OCI-LY3 (cell line): ENCODE measurements around the gene ANKS1B.

Experiments used
- H2AFZ ChIP-seq: fragments of 200-600, 300-600 bp; shearing (Covaris generic); 2 replicates; pipeline ENCODE4 v1.6.0; 2014; ENCODE audit warnings: antibody characterized with exemption, low read depth, low read length
- H3K27ac ChIP-seq: fragments of 200-600, 300-600 bp; sonication (generic); 2 replicates; pipeline ENCODE4 v1.5.1; 2014; ENCODE audit warnings: mild to moderate bottlenecking, low read length, moderate library complexity, mixed read lengths
- H3K27me3 ChIP-seq: fragments of 200-600, 300-600 bp; sonication (generic); 2 replicates; pipeline ENCODE4 v1.6.1; 2014; ENCODE audit warnings: low read depth, low read length, mixed read lengths
- H3K36me3 ChIP-seq: fragments of 200-600, 300-600 bp; sonication (generic); replicated peaks from 2 replicates; pipeline ENCODE3; 2014; ENCODE audit warnings: low read depth, low read length, mixed read lengths
- H3K4me1 ChIP-seq: fragments of 300-600, 200-600 bp; sonication (generic); 2 replicates; pipeline ENCODE4 v1.6.1; 2014; ENCODE audit warnings: low read length, mixed read lengths
- H3K4me2 ChIP-seq: fragments of 200-600, 300-600 bp; sonication (generic); 2 replicates; pipeline ENCODE4 v1.6.1; 2014; ENCODE audit warnings: low read length, mixed read lengths
- H3K4me3 ChIP-seq: fragments of 300-600, 200-600 bp; sonication (generic); 2 replicates; pipeline ENCODE4 v1.5.1; 2014; ENCODE audit warnings: antibody characterized with exemption, mild to moderate bottlenecking, low read length, moderate library complexity
- H3K79me2 ChIP-seq: fragments of 300-600, 200-600 bp; shearing (Covaris generic); 2 replicates; pipeline ENCODE4 v1.6.1; 2014; ENCODE audit warnings: mild to moderate bottlenecking, low read length, mixed read lengths
- H3K9ac ChIP-seq: fragments of 300-600, 200-600 bp; shearing (Covaris generic); 2 replicates; pipeline ENCODE4 v1.6.0; 2014; ENCODE audit warnings: mild to moderate bottlenecking, low read length, moderate library complexity
- H3K9me3 ChIP-seq: fragments of 200-600, 300-600 bp; shearing (Covaris generic); 2 replicates; pipeline ENCODE4 v1.6.1; 2014; ENCODE audit warnings: low read length, mixed read lengths; ENCODE audit not compliant: insufficient read depth
- H4K20me1 ChIP-seq: fragments of 200-600, 300-600 bp; sonication (generic); 2 replicates; pipeline ENCODE4 v1.6.1; 2016; ENCODE audit warnings: low read length, mixed read lengths; ENCODE audit not compliant: insufficient read depth
- CTCF ChIP-seq: fragments of 200-600, 300-600 bp; sonication (generic); IDR thresholded peaks from 2 replicates; pipeline ENCODE4 v1.5.1; 2014; ENCODE audit warnings: antibody characterized with exemption, low read length, low read depth
- EZH2phosphoT487 ChIP-seq: fragments of 200-600 bp; shearing (Covaris generic); IDR thresholded peaks from 2 replicates; pipeline ENCODE4 v1.6.1; 2018; ENCODE audit warnings: antibody characterized with exemption, mixed run types, low read depth

Gene ANKS1B

DNA sequence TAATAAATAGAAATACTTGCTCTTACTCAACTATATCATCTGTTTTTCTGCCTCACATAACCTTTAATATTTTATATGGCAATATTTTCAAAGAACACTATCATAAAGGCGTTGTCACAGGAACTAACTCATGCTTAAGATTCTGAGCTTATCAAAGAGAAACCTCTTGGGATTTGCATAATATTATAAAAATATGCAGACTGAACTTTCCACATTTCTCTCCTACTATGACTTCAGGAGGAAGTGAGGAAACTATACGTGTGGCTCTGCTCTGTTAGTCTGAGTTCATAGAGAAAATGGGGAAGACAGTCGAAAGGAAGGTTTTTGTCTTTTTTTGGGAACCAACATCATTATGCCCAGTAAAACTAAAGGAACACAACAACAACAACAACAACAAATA, 212.5 kb downstream of the ANKS1B start:
- Histone ChIP-seq H3K36me3 (no peaks in the 10 kb centered on the region), H3K4me1 (peaks cover 14% of the 10 kb centered on the region), H3K9ac (no peak overlapping the region), H3K4me3 (peak overlapping the region; percentile 44), H4K20me1 (no peaks in the 10 kb centered on the region), H3K27me3 (no peaks in the 10 kb centered on the region), H3K4me2 (peak overlapping the region; percentile 61), H3K9me3 (no peaks in the 10 kb centered on the region), H2AFZ (peak overlapping the region; percentile 12; the same call in 1 of the 2 replicates), H3K27ac (no peak overlapping the region), H3K79me2 (no peaks in the 10 kb centered on the region)
- TF ChIP-seq EZH2phosphoT487 (no peak), CTCF (no peak)

DNA sequence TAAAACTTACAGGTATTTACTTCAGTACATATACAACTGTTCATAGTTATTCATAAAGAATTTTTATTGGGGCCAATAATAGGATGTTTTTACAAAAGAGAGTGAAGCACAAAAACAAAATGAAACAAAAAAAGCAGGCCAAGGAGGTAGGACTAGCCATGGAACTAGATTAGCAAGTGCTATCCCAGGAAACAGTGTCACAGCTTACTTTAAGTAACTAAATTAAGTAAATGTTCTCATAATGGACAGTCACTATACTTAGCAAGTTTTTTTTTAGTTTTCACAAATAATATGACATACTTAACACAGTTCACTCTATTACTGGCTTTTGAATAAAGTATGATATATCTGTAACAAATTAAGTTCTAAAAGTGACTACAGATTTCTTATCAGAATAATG, 213.1 kb downstream of the ANKS1B start:
- no peak overlapping the region for H3K9ac ChIP-seq
- H3K4me2 ChIP-seq, result peak overlapping the region; percentile 61
- H3K4me1 ChIP-seq, result peaks cover 14% of the 10 kb centered on the region
- TF ChIP-seq EZH2phosphoT487, result no peak
- no peak for TF ChIP-seq CTCF
- H3K36me3 ChIP-seq, result no peaks in the 10 kb centered on the region
- H3K27ac ChIP-seq, result no peak overlapping the region
- H3K4me3 ChIP-seq, result no peak overlapping the region
- H2AFZ ChIP-seq, result no peak overlapping the region
- H3K27me3 ChIP-seq, result no peaks in the 10 kb centered on the region
- no peaks in the 10 kb centered on the region for H4K20me1 ChIP-seq
- H3K79me2 ChIP-seq, result no peaks in the 10 kb centered on the region
- H3K9me3 ChIP-seq, result no peaks in the 10 kb centered on the region

GRCh38 chr12:99769396-99769980, 215.2 kb downstream of the ANKS1B start:
- TF ChIP-seq EZH2phosphoT487 (no peak), CTCF (no peak)
- Histone ChIP-seq H4K20me1 (no peaks in the 10 kb centered on the region), H3K4me3 (no peak overlapping the region), H3K27me3 (no peaks in the 10 kb centered on the region), H2AFZ (no peak overlapping the region), H3K9me3 (no peaks in the 10 kb centered on the region), H3K79me2 (no peaks in the 10 kb centered on the region), H3K9ac (no peak overlapping the region), H3K4me1 (peaks cover 14% of the 10 kb centered on the region), H3K36me3 (no peaks in the 10 kb centered on the region), H3K27ac (no peak overlapping the region), H3K4me2 (no peak overlapping the region)

- H3K27me3 ChIP-seq, result no peaks in the 10 kb centered on the region
- H3K4me2 ChIP-seq, result no peak overlapping the region
- H4K20me1 ChIP-seq, result no peaks in the 10 kb centered on the region
- no peak overlapping the region for H3K9ac ChIP-seq
- H3K4me1 ChIP-seq, result peaks cover 14% of the 10 kb centered on the region
- H3K36me3 ChIP-seq, result no peaks in the 10 kb centered on the region
- H3K9me3 ChIP-seq, result no peaks in the 10 kb centered on the region
- no peak overlapping the region for H3K27ac ChIP-seq
- H2AFZ ChIP-seq, result peak overlapping the region; percentile 51; the same call in 1 of the 2 replicates
- no peak for TF ChIP-seq EZH2phosphoT487
- TF ChIP-seq CTCF, result no peak
- H3K79me2 ChIP-seq, result no peaks in the 10 kb centered on the region
- H3K4me3 ChIP-seq, result no peak overlapping the region
Observed at GRCh38 chr12:99768758-99769157, 216.0 kb downstream of the ANKS1B start.
